Astrocyte of the spinal cord (primary cell): ENCODE results near the gene LILRB3.
"Not testable (repeated sequence)": the region's sequence is repeated elsewhere in the genome, so short reads cannot be mapped to it uniquely, and the experiment has no call there.

ENCODE experiments used
- DNase-seq: peaks from one replicate; pipeline ENCODE4 v3.0.0; 2011; ENCODE audit warnings: low read depth, low spot score
- H3K4me3 ChIP-seq: 2 replicates; pipeline ENCODE4 v1.5.1; 2011; ENCODE audit warnings: low read depth, mild to moderate bottlenecking, low read length, moderate library complexity
- CTCF ChIP-seq: IDR thresholded peaks from 2 replicates; pipeline ENCODE4 v1.5.1; 2012; ENCODE audit warnings: low read depth, mild to moderate bottlenecking, low read length, inconsistent platforms
- in situ Hi-C: cut with HindIII; loops from 2 replicates; pipeline ENCODE4 v1.10.0; 2017; ENCODE audit warnings: low sequenced_read_pairs

LILRB3 gene

GRCh38 chr19:54222474-54223276 is at the start of gene LILRB3:
TSS of gene LILRB3 (minus strand) at chr19:54223007. CDS start at chr19:54222976, 31 bp downstream.
- H3K4me3 ChIP-seq, DNase-seq, in situ Hi-C loops: not testable (repeated sequence)

GRCh38 chr19:54272181-54272580 is 49.4 kb upstream of the LILRB3 start:
- H3K4me3 ChIP-seq, DNase-seq, in situ Hi-C loops: not testable (repeated sequence)

DNA sequence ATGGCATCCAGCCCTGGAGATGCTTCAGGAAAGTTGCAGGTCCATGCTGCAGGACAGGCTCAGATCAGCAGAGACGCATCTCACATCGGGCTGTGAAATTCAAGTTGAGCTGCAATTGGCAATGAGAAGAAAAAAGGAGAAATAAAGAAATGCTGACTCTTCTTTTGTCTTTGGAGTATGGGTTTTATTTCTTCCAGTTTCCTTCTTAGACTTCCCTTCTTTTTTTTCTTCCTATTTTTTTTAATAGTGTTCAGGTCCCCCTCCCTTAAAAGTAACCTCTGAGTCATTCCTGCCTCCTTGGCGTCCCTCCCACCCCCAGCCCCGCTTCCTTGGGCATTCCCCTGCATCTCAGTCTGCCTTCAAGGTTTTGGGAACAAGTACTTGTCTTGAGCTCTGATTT is 48.8 kb upstream of the LILRB3 start:
- in situ Hi-C loops, H3K4me3 ChIP-seq, DNase-seq: not testable (repeated sequence)

DNA sequence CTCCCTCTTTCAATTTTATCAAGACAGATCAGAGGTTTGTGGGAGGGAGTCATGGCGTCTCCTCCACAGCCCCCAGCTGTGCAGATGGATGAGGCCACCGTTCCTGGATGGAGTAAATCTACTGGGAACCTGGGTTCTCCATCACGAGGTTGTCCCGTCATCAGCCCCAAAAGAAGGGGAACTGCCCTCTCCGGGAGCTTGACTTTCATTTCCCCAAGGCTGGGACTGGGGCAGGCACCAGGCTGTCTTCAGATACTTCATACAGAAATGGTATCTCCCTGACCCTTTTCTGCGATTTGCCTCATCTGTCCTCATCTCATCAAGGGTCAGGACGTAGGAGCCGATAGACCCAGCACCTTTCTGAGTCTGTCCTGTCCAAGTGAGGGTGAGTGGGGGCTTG is 48.3 kb upstream of the LILRB3 start:
- no peak for TF ChIP-seq CTCF
- DNase-seq: no peak
- in situ Hi-C loops: no loop called here
- H3K4me3 ChIP-seq: no peak overlapping the region

- no peak for TF ChIP-seq CTCF
- DNase-seq: no peak
- in situ Hi-C loops: no loop called here
- H3K4me3 ChIP-seq: no peak overlapping the region
These were observed 46.1 kb upstream of the LILRB3 start for GRCh38 chr19:54268936-54269335.

- no peak overlapping the region for H3K4me3 ChIP-seq
- peak; percentile 73 for TF ChIP-seq CTCF
- peak; percentile 55 for DNase-seq
- in situ Hi-C loops: no loop called here
These were observed 43.3 kb upstream of the LILRB3 start for GRCh38 chr19:54266133-54266532.

DNA sequence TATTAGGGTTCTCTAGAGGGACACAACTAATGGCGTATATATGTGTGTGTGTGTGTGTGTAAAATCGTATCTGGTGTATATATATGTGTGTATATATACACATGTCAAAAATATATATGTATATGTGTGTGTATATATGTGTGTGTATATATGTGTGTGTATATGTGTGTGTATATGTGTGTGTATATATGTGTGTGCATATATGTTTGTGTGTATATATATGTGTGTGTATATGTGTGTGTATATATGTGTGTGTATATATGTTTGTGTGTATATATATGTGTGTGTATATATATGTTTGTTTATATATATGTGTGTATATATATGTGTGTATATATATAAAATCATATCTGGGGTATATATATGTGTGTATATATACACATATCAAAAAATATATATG is 39.7 kb upstream of the LILRB3 start:
- H3K4me3 ChIP-seq: no peak overlapping the region
- DNase-seq: no peak
- no peak for TF ChIP-seq CTCF
- in situ Hi-C loops: no loop called here

- in situ Hi-C loops: no loop called here
- TF ChIP-seq CTCF: no peak
- no peak for DNase-seq
- no peak overlapping the region for H3K4me3 ChIP-seq
These were observed 39.3 kb upstream of the LILRB3 start for GRCh38 chr19:54262066-54262465.
